Measurements from ENCODE around the gene RAVER2. TPM values are rescaled to one million over a fixed set of nuclear protein-coding genes. Genes with fewer than 3 reads are reported as not detected.

The RAVER2 gene
- total RNA-seq, 1 experiment from 2014 or later: 12.9 TPM

- Mint-ChIP-seq H3K4me1 (ENCODE audit: low read depth, unreplicated experiment) (no peaks in the 10 kb centered on the region), H3K36me3 (ENCODE audit: insufficient read depth, unreplicated experiment) (peaks cover 18% of the 10 kb centered on the region), H3K4me3 (ENCODE audit: unreplicated experiment) (no peak overlapping the region), H3K9me3 (ENCODE audit: unreplicated experiment) (no peaks in the 10 kb centered on the region), H3K27me3 (ENCODE audit: insufficient read depth, unreplicated experiment) (no peaks in the 10 kb centered on the region), H3K27ac (ENCODE audit: unreplicated experiment) (no peak overlapping the region)
- no TSS peak for BruUV-seq (replicated peaks)
- no peaks in the 10 kb centered on the region for H3K4me1 ChIP-seq
- no peak overlapping the region for H3K4me3 ChIP-seq (ENCODE audit: low read depth, low read length)
- no peaks in the 10 kb centered on the region for H3K9me3 ChIP-seq
- H3K27me3 ChIP-seq (replicated peaks; ENCODE audit: control insufficient read depth, insufficient read depth, low read length): no peaks in the 10 kb centered on the region
- DNase-seq: no peak
- POLR2A ChIA-PET: no interaction called here
- no peaks in the 10 kb centered on the region for H3K36me3 ChIP-seq (ENCODE audit: control insufficient read depth, insufficient read depth, low read length)
- TF ChIP-seq CTCF (IDR thresholded peaks at IDR 0.05; ENCODE audit: insufficient read depth in 1 of 2, low read depth in 1 of 2, low read length in 1 of 2, severe bottlenecking in 1 of 2, unreplicated experiment in 1 of 2): no peak
- CTCF ChIA-PET: no interaction called here
- intact Hi-C loops (cut with micrococcal nuclease; ENCODE audit: unreplicated experiment): no loop called here
These were observed 134.2 kb downstream of the RAVER2 start for GRCh38 chr1:64878931-64879611.

GRCh38 chr1:64880449-64880848 is 135.6 kb downstream of the RAVER2 start:
- Mint-ChIP-seq H3K4me3 (ENCODE audit: unreplicated experiment) (no peak overlapping the region), H3K4me1 (ENCODE audit: low read depth, unreplicated experiment) (no peaks in the 10 kb centered on the region), H3K27me3 (ENCODE audit: insufficient read depth, unreplicated experiment) (no peaks in the 10 kb centered on the region), H3K27ac (ENCODE audit: unreplicated experiment) (no peak overlapping the region), H3K9me3 (ENCODE audit: unreplicated experiment) (no peaks in the 10 kb centered on the region), H3K36me3 (ENCODE audit: insufficient read depth, unreplicated experiment) (peaks cover 18% of the 10 kb centered on the region)
- ChIA-PET POLR2A (no interaction called here), CTCF (no interaction called here)
- Histone ChIP-seq H3K4me1 (no peaks in the 10 kb centered on the region), H3K27me3 (replicated peaks; ENCODE audit: control insufficient read depth, insufficient read depth, low read length) (no peaks in the 10 kb centered on the region), H3K36me3 (ENCODE audit: control insufficient read depth, insufficient read depth, low read length) (no peaks in the 10 kb centered on the region), H3K4me3 (ENCODE audit: low read depth, low read length) (no peak overlapping the region), H3K9me3 (no peaks in the 10 kb centered on the region)
- BruUV-seq (replicated peaks): no TSS peak
- no peak for DNase-seq
- TF ChIP-seq CTCF (IDR thresholded peaks at IDR 0.05; ENCODE audit: insufficient read depth in 1 of 2, low read depth in 1 of 2, low read length in 1 of 2, severe bottlenecking in 1 of 2, unreplicated experiment in 1 of 2): no peak
- intact Hi-C loops (cut with micrococcal nuclease; ENCODE audit: unreplicated experiment): no loop called here

DNA sequence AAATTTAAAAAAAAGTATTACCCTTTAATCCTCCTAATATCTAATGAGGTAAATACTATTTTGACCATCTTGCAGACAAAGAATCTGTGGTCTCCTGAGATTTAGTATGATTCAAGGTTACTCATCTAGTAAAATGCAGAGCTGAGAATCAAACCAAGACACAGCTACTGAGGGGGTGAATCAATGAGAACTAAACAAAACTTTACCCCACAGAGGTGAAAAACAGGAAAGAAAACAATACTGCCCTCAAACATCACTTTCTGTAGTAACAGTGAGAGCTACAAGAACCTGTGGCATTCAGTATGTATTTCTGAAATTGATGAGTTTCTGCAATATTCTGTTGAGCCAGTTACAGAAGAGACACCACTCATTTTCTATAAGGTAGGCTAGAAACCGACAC is 136.4 kb downstream of the RAVER2 start:
- Histone ChIP-seq H3K4me1 (no peaks in the 10 kb centered on the region), H3K9me3 (no peaks in the 10 kb centered on the region), H3K4me3 (ENCODE audit: low read depth, low read length) (no peak overlapping the region), H3K36me3 (ENCODE audit: control insufficient read depth, insufficient read depth, low read length) (no peaks in the 10 kb centered on the region), H3K27me3 (replicated peaks; ENCODE audit: control insufficient read depth, insufficient read depth, low read length) (no peaks in the 10 kb centered on the region)
- Mint-ChIP-seq H3K36me3 (ENCODE audit: insufficient read depth, unreplicated experiment) (peaks cover 11% of the 10 kb centered on the region), H3K4me3 (ENCODE audit: unreplicated experiment) (no peak overlapping the region), H3K27me3 (ENCODE audit: insufficient read depth, unreplicated experiment) (no peaks in the 10 kb centered on the region), H3K27ac (ENCODE audit: unreplicated experiment) (no peak overlapping the region), H3K4me1 (ENCODE audit: low read depth, unreplicated experiment) (no peaks in the 10 kb centered on the region), H3K9me3 (ENCODE audit: unreplicated experiment) (no peaks in the 10 kb centered on the region)
- POLR2A ChIA-PET: no interaction called here
- no TSS peak for BruUV-seq (replicated peaks)
- no peak for TF ChIP-seq CTCF (IDR thresholded peaks at IDR 0.05; ENCODE audit: insufficient read depth in 1 of 2, low read depth in 1 of 2, low read length in 1 of 2, severe bottlenecking in 1 of 2, unreplicated experiment in 1 of 2)
- intact Hi-C loops (cut with micrococcal nuclease; ENCODE audit: unreplicated experiment): no loop called here
- DNase-seq: no peak
- CTCF ChIA-PET: no interaction called here

Other genes starting within 250 kb of the RAVER2 start
- gene JAK1, start 221.5 kb downstream of the RAVER2 start, total RNA-seq (2022): 35.5 and 35.7 TPM in 2 replicates